Neuron (in vitro differentiated cells): ENCODE measurements around the gene CCR6.

ENCODE experiments used
- H2AFZ ChIP-seq: one replicate; pipeline ENCODE4 v1.6.1; 2013; ENCODE audit warnings: low read depth, mild to moderate bottlenecking, inconsistent platforms, low read length, moderate library complexity
- H3K27me3 ChIP-seq: one replicate; pipeline ENCODE4 v1.6.1; 2013; ENCODE audit warnings: low read length; ENCODE audit not compliant: insufficient read depth
- H3K36me3 ChIP-seq: one replicate; pipeline ENCODE4 v1.6.1; 2013; ENCODE audit warnings: low read length; ENCODE audit not compliant: insufficient read depth
- H3K4me1 ChIP-seq: one replicate; pipeline ENCODE4 v1.6.1; 2013; ENCODE audit warnings: low read length; ENCODE audit not compliant: insufficient read depth
- H3K4me3 ChIP-seq: 2 replicates; pipeline ENCODE4 v1.5.1; 2013; ENCODE audit warnings: mild to moderate bottlenecking, low read length, moderate library complexity
- H3K9me3 ChIP-seq: one replicate; pipeline ENCODE4 v1.6.1; 2013; ENCODE audit warnings: low read length

The CCR6 gene

DNA sequence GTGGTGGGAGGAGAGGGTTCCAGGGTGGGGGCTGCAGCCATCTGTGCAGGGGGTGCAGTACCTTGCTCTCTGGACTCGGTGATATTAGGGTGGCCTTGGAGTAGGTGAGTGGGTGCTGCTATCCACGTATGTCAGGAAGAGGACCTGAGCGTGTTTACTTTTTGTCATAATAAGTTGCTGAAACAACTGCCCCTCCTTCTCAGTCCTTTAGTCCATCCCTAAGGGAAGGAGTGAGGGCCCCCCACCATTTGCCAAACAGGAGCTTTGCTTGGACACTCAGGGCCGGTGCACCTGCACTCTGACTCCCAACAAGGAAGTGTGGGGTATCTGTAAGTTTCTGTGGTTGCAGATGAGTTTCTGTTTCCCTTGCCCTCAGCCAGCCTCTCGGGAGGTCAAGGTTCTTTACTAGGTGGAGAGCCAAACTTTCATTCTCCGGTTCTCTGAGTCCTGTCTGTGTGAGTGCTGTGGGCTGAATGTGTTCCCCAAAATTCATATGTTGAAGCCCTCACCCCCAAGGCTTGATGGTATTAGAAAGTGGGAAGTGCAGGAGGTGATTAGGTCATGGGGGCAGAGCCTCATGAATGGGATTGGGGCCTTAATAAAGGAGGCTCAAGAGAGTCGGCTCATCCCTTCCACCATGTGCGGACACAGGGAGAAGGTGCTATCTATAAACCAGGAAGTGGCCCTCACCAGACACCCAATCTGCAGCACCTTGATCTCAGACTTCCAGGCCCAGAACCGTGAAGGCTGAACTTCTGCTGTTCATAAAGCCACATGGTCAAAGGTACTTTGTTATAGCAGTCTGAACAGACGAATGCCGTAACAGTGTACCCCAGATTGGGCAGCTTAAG, 19.6 kb upstream of the CCR6 start:
- H2AFZ ChIP-seq = no peak overlapping the region
- H3K4me3 ChIP-seq = no peak overlapping the region
- no peaks in the 10 kb centered on the region for H3K27me3 ChIP-seq
- H3K36me3 ChIP-seq = no peaks in the 10 kb centered on the region
- peaks cover 1% of the 10 kb centered on the region for H3K9me3 ChIP-seq
- no peaks in the 10 kb centered on the region for H3K4me1 ChIP-seq

DNA sequence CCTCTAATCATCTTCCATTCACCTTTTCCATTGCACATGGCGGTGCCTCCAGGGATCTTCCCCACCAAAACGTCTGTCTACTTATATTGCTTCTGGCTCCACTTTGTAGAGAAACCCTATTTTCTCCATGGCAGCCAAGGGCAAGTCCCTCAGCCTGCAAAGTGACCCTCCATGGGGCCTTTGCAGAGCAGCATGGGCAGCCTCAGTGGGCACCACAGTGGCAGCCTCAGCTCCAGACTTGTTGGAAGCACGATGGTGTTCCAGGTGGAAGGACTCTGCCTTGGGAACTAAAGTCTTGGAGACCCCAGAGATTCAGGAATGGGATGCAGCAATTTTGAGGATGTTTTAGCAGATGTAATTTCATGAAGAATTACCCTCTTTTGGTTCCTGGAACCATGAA, 18.5 kb upstream of the CCR6 start:
- Histone ChIP-seq H3K9me3 (peaks cover 1% of the 10 kb centered on the region), H3K4me1 (no peaks in the 10 kb centered on the region), H3K4me3 (no peak overlapping the region), H3K27me3 (no peaks in the 10 kb centered on the region), H2AFZ (no peak overlapping the region), H3K36me3 (no peaks in the 10 kb centered on the region)

DNA sequence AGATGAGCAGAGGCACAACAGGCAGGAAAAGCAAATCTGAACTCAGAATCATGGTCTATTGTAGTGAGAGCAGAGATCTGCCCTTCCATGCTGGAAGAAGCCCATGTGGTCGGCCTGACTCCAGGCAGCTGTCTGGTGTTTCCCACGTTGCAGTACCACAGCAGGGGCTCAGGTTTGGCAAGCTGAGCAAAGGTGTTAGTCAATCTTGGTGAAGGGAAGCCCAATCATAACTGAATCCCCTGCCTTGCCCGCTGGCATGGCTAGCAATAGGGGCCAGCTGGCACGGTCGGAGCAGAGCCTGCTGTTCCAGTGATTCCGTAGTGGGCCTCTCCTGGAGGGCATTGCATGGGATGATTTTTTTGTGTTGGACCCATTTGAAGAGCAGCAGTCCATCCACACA, 17.8 kb upstream of the CCR6 start:
- Histone ChIP-seq H3K36me3 (no peaks in the 10 kb centered on the region), H3K4me3 (no peak overlapping the region), H3K27me3 (no peaks in the 10 kb centered on the region), H2AFZ (no peak overlapping the region), H3K4me1 (no peaks in the 10 kb centered on the region), H3K9me3 (peaks cover 1% of the 10 kb centered on the region)

DNA sequence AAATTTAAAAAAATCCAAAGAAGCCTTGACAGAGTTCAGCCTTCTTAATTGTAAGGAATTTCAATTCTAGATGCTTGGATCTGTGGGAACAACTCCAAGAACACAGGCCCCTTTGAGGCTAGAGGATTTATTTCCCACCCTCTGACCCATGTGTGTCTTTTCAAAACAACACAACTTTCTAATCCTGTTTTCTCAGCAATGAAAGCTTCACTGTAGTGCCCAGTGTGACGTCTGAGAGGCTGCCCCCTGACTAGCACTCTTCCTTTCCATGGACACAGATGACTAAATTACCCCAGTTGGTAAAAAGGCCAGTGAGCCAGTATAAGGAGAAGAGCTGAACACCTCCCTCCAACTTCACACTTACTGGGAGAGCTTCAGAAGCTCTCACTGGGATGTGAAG, 16.5 kb upstream of the CCR6 start:
- Histone ChIP-seq H3K4me1 (no peaks in the 10 kb centered on the region), H2AFZ (no peak overlapping the region), H3K9me3 (peaks cover 1% of the 10 kb centered on the region), H3K27me3 (no peaks in the 10 kb centered on the region), H3K4me3 (no peak overlapping the region), H3K36me3 (no peaks in the 10 kb centered on the region)

DNA sequence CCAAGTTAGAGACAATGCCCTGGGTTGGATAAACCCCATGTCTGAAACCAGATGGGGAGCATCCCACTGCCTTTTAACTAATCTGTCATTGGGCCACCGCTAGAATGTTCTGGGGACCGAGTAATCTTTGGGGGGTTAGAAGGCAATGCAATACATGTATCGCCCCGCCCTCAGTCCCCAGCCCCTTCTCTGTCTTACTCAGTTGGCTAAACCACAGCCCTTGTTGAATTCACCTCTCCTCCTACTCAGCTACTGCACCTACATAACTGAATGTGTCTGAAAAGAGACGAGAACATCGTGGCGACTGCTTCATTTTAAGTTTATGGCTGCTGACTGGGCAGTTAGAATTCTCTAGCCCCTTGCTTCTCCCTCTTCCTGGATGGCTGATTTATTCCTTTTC, 15.1 kb upstream of the CCR6 start:
- Histone ChIP-seq H3K4me3 (no peak overlapping the region), H3K36me3 (no peaks in the 10 kb centered on the region), H2AFZ (no peak overlapping the region), H3K9me3 (peaks cover 1% of the 10 kb centered on the region), H3K4me1 (no peaks in the 10 kb centered on the region), H3K27me3 (no peaks in the 10 kb centered on the region)

DNA sequence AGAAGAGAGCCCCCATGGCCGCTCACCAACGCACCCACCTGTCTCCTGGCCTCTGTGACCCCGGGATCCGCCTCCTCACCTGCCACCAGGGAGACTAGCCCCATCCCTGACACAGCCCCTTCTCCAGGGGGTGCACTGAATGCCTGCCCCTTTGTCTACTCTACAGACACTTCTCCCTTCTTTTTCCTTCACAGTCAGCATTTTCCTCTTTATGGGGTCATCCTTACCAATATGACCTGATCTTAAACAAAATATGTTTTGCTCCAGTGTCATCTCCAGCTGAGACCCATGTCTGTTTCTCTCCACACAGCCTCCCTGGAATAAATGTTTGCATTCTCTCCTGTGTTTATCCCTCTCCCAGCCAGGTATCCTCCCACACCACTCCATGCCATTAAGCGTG, 14.6 kb upstream of the CCR6 start:
- H3K36me3 ChIP-seq = no peaks in the 10 kb centered on the region

DNA sequence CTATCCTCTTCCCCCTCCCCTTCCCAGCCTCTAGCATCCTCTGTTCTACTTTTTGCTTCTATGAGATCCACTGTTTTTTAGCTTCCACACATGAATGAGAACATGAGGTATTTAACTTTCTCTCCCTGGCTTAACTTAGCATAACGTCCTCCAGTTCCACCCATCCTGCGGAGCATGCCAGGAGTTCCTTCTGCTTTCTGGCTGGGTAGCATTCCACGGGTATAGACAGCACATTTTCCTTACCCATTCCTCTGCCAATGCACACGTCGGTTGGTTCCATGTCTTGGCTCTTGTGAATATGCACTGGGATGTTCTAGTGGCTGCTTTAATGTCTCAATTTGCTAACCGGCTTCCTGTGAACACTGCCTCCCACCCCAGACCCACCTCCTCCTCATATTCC, 13.2 kb upstream of the CCR6 start:
- H3K4me1 ChIP-seq = peaks cover 2% of the 10 kb centered on the region
- H3K9me3 ChIP-seq = peaks cover 1% of the 10 kb centered on the region
- H3K27me3 ChIP-seq = no peaks in the 10 kb centered on the region
- H2AFZ ChIP-seq = no peak overlapping the region
- H3K36me3 ChIP-seq = no peaks in the 10 kb centered on the region
- no peak overlapping the region for H3K4me3 ChIP-seq

More for the DNA sequence above, 14.6 kb upstream of the CCR6 start:
- Histone ChIP-seq H3K4me3 (no peak overlapping the region), H2AFZ (no peak overlapping the region), H3K4me1 (no peaks in the 10 kb centered on the region), H3K27me3 (no peaks in the 10 kb centered on the region), H3K9me3 (peaks cover 1% of the 10 kb centered on the region)

DNA sequence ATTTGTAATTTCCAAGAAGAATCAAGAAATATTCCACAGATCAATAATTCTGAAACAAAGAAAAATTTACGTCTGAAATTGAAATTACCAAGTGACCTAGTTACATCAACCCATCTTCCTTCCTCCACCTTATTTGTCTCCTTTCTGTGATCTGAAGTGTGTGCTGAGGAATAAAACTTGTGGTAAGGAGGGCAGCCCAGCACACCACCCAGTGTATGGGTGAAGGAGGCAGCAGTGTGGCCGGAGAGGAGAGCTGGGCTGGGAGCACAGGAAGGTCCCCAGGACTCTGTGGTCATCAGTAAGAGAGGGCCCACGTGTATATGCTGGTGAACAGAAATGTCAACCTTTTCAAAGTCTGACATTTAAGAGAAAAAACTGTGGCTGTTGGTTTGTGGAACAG, 11.3 kb upstream of the CCR6 start:
- no peaks in the 10 kb centered on the region for H3K36me3 ChIP-seq
- H2AFZ ChIP-seq = no peak overlapping the region
- H3K9me3 ChIP-seq = peaks cover 1% of the 10 kb centered on the region
- no peaks in the 10 kb centered on the region for H3K27me3 ChIP-seq
- no peak overlapping the region for H3K4me3 ChIP-seq
- peaks cover 2% of the 10 kb centered on the region for H3K4me1 ChIP-seq

DNA sequence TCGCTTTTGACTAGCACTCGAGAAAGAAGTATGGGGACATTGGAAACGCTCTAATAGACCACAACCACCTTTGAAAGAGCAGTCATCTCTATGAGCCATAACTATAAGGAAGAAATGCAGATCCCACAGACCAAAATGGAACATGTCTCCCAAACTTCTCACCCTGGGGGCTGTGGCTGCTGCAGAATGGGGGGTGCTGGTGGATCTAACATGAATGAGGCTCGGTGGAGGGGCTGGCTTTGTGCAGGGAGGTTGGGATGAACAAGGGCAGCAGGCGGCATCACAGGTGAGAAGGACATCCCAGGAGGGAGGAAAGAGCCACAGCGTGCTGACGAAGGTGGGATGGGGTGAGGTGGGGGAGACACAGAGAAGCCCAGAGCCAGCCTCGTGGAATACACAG, 10.5 kb upstream of the CCR6 start:
- peaks cover 2% of the 10 kb centered on the region for H3K4me1 ChIP-seq
- H3K36me3 ChIP-seq = no peaks in the 10 kb centered on the region
- H2AFZ ChIP-seq = no peak overlapping the region
- H3K9me3 ChIP-seq = peaks cover 1% of the 10 kb centered on the region
- no peaks in the 10 kb centered on the region for H3K27me3 ChIP-seq
- no peak overlapping the region for H3K4me3 ChIP-seq

DNA sequence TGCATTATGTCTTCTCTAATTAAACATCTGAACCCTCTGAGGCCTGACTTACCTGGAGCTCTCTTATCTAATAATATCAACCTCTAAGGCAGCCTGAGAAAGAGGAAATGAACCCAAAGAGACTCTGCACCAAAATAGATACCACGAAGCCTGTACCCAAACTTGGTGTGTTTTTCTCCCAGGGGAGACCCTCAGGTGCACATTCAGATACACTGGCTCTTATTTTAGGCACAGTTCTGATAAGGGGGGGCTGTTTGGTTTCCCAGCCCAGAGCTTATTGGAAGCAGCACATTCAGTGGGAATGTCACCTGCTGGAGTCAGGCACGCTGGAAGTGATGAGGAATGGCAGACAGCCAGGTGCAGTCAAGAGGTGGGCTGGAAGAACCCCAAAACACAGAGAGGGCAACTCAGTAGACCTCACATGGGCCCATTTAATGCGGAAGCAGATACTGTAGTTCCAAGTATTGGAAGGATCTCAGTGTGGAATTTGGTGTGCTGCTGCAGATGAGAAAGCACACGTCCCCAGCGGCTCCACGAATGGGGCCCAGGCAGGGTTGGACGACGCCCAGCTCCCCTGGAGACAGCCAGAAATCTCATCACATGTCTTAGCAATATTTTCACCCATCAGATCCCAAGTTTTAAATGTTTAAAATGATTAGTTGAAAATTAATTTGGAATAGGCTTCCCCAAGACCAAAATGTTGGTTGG, 9.7 kb upstream of the CCR6 start:
- Histone ChIP-seq H3K9me3 (peaks cover under 1% of the 10 kb centered on the region), H3K36me3 (no peaks in the 10 kb centered on the region), H3K27me3 (no peaks in the 10 kb centered on the region), H3K4me1 (peaks cover 2% of the 10 kb centered on the region), H2AFZ (no peak overlapping the region), H3K4me3 (no peak overlapping the region)

DNA sequence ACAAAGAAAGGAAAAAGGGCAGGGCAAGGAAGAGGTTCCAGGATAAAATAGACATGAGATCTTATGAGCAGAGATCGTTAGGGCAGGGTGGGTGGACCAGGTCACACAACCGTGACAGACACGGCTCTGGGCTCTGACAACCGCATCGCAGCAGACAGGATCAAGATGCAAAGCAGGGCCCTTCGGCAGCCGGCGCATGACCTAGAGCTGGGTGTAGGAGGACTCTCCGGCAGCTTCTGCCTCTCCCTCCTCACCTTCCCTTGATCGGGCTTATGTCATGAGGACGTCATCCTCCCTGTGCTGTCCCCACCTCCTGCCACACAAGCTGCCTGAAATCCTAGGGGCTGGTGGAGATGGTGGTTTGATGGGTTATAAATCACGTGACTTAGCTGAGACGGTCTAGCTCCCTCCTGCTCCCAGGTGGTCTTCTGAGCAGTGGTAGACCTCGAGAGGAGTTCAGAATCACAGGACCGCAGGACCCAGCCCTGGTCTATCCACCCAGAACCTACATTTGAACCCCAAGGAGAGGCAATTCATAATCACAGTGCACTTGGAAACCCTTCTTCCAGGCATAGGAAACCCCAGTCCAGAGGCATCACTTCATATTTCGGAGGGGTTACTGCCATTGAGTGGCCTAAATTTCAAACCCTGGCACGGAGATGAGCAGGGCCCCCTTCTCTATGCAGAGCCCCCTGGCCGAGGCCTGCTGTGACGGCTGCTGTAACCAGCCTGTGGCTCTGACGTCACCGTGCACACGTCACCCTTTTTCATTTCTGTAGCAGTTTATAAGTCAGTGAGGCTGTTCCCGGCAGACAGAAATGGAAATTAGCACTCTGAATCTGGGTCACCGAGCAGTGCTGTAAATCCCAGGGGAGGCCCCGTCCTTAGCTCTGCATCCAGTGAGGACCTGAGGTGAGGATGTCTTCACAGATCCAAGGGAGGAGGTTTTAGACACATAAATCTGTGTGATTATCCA, 8.7 kb upstream of the CCR6 start:
- no peaks in the 10 kb centered on the region for H3K36me3 ChIP-seq
- no peaks in the 10 kb centered on the region for H3K27me3 ChIP-seq
- H2AFZ ChIP-seq = no peak overlapping the region
- H3K4me1 ChIP-seq = peaks cover 2% of the 10 kb centered on the region
- H3K4me3 ChIP-seq = no peak overlapping the region
- H3K9me3 ChIP-seq = no peaks in the 10 kb centered on the region

DNA sequence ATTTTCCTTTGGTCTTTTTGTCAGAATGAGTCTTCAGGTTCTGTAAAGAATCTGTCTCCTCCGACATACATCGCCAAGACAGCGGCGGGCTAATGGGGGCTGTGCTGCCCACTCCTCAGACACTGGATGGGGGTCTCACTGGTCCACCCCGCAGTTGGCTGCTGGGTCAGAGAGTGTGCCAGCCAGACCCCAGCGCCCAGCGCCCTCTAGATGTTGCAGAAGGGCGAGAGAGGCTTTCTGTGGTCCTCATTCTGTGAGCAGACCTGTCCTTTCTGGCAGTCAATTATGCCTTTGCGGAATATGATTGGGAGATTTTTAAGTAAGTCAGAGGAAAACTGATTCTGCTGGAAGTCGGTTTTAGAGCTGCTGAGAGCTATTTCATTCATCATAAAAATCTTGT, 7.8 kb upstream of the CCR6 start:
- Histone ChIP-seq H3K4me1 (peaks cover 2% of the 10 kb centered on the region), H3K4me3 (no peak overlapping the region), H2AFZ (no peak overlapping the region)

More for the DNA sequence above, 7.8 kb upstream of the CCR6 start:
- H3K9me3 ChIP-seq = no peaks in the 10 kb centered on the region
- H3K36me3 ChIP-seq = no peaks in the 10 kb centered on the region
- H3K27me3 ChIP-seq = no peaks in the 10 kb centered on the region
